ENCODE data around the gene COL4A2.
A peak's percentile ranks its signal among the peaks of the same experiment; 100 is the strongest.

COL4A2 gene

GRCh38 chr13:110304256-110304655, 2.8 kb upstream of the COL4A2 start:
- Histone ChIP-seq H3K4me1 (ENCODE audit: control insufficient read depth, insufficient read depth, low read length) (no peaks in the 10 kb centered on the region), H3K9me3 (ENCODE audit: control insufficient read depth, insufficient read depth, low read depth, low read length) (no peaks in the 10 kb centered on the region), H3K27ac (ENCODE audit: extremely low read depth, low read depth, low read length) (no peak overlapping the region), H3K4me3 (ENCODE audit: low read depth, low read length) (no peak overlapping the region), H3K36me3 (ENCODE audit: control insufficient read depth in 2 of 2, insufficient read depth in 1 of 2, low read length in 2 of 2) (no peaks in the 10 kb centered on the region)
- CTCF ChIA-PET = interaction anchor here (1.2 kb wide), 1 partner anchor 108 kb away, joined by 6 read pairs; no protein-coding TSS in a partner anchor
- POLR2A ChIA-PET = interaction anchor here (4.2 kb wide), 1 partner anchor 44 kb away, joined by 18 read pairs; no protein-coding TSS in a partner anchor
- TF ChIP-seq PRDM1 (tag by site-specific recombination; IDR thresholded peaks at IDR 0.05) (no peak), YY1 (tag by site-specific recombination; IDR thresholded peaks at IDR 0.05) (no peak), ZEB2 (tag by site-specific recombination; IDR thresholded peaks at IDR 0.05) (no peak), ZNF837 (tag by site-specific recombination; IDR thresholded peaks at IDR 0.05) (no peak), TRIM28 (IDR thresholded peaks at IDR 0.05; ENCODE audit: borderline replicate concordance, low read length) (no peak), ZNF585B (tag by site-specific recombination; IDR thresholded peaks at IDR 0.05) (no peak), ZNF10 (tag by site-specific recombination; IDR thresholded peaks at IDR 0.05) (no peak), ZNF354C (tag by site-specific recombination; IDR thresholded peaks at IDR 0.05; ENCODE audit: borderline replicate concordance, low read depth) (no peak), ZNF544 (tag by site-specific recombination; IDR thresholded peaks at IDR 0.05) (no peak)

GRCh38 chr13:110305001-110305400, 2.1 kb upstream of the COL4A2 start:
- no peak overlapping the region for H3K27ac ChIP-seq (ENCODE audit: extremely low read depth, low read depth, low read length)
- TF ChIP-seq ZNF394 (tag by site-specific recombination; IDR thresholded peaks at IDR 0.05; ENCODE audit: borderline replicate concordance) = no peak
- no peak for TF ChIP-seq ZNF266 (tag by site-specific recombination; IDR thresholded peaks at IDR 0.05; ENCODE audit: low read depth)
- TF ChIP-seq ATF2 (tag by site-specific recombination; IDR thresholded peaks at IDR 0.05; ENCODE audit: low read depth) = no peak
- TF ChIP-seq ZNF324 (tag by site-specific recombination; IDR thresholded peaks at IDR 0.05) = no peak
- TF ChIP-seq ZNF211 (tag by site-specific recombination; IDR thresholded peaks at IDR 0.05; ENCODE audit: low read depth) = no peak
- TF ChIP-seq OVOL3 (tag by site-specific recombination; IDR thresholded peaks at IDR 0.05) = no peak
- no peak for TF ChIP-seq ZNF248 (tag by site-specific recombination; IDR thresholded peaks at IDR 0.05)
- POLR2A ChIA-PET = interaction anchor here (4.2 kb wide), 1 partner anchor 43 kb away, joined by 18 read pairs; no protein-coding TSS in a partner anchor
- H3K9me3 ChIP-seq (ENCODE audit: control insufficient read depth, insufficient read depth, low read depth, low read length) = no peaks in the 10 kb centered on the region
- CTCF ChIA-PET = interaction anchor here (1.1 to 1.3 kb wide), 3 partner anchors 66 to 107 kb away, joined by 4 to 6 read pairs (median 5); no protein-coding TSS in a partner anchor
- H3K36me3 ChIP-seq (ENCODE audit: control insufficient read depth in 2 of 2, insufficient read depth in 1 of 2, low read length in 2 of 2) = no peaks in the 10 kb centered on the region; a peak in 1 of 3 replicates
- no peaks in the 10 kb centered on the region for H3K4me1 ChIP-seq (ENCODE audit: control insufficient read depth, insufficient read depth, low read length)
- H3K4me3 ChIP-seq (ENCODE audit: low read depth, low read length) = no peak overlapping the region

DNA sequence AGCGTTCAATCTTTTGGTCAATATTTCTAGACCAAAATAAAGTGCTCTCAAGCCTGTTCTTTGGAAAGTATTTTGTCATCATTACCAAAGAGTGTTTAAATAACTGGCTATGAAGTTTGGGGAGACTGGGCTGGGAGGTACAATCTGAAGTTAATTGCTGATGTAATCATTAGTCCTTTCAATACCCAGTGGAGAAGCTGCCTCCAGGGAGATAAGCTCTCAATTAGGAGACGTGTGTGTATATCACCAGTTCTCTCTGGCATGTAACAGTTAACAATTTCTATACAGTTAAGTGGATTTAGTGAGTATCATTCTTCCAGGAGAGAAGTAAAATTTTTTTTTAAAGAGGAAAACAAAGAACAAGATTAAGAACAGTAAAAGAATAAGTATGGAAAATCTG, 1.5 kb upstream of the COL4A2 start:
- ChIA-PET POLR2A (interaction anchor here (4.0 to 4.2 kb wide), 2 partner anchors 42 to 82 kb away, joined by 18 to 19 read pairs; no protein-coding TSS in a partner anchor), CTCF (interaction anchor here (1.1 to 1.3 kb wide), 2 partner anchors 67 to 106 kb away, joined by 4 to 5 read pairs; no protein-coding TSS in a partner anchor)
- Histone ChIP-seq H3K4me3 (ENCODE audit: low read depth, low read length) (peak overlapping the region; percentile 30), H3K27ac (ENCODE audit: extremely low read depth, low read depth, low read length) (no peak overlapping the region), H3K4me1 (ENCODE audit: control insufficient read depth, insufficient read depth, low read length) (no peaks in the 10 kb centered on the region), H3K9me3 (ENCODE audit: control insufficient read depth, insufficient read depth, low read depth, low read length) (no peaks in the 10 kb centered on the region), H3K36me3 (ENCODE audit: control insufficient read depth in 2 of 2, insufficient read depth in 1 of 2, low read length in 2 of 2) (peaks cover 0 to 1% of the 10 kb centered on the region in 2 experiments; a peak in 2 of 3 replicates)
- TF ChIP-seq ZFHX2 (tag by site-specific recombination; conservative IDR thresholded peaks at IDR 0.05) (no peak), ATF2 (tag by site-specific recombination; IDR thresholded peaks at IDR 0.05; ENCODE audit: low read depth) (0 out of 2 replicates have a peak, but pooled peaks have one; percentile 31), SP3 (tag by site-specific recombination; IDR thresholded peaks at IDR 0.05) (no peak), ZNF394 (tag by site-specific recombination; IDR thresholded peaks at IDR 0.05; ENCODE audit: borderline replicate concordance) (peak; percentile 85), ZNF561 (tag by site-specific recombination; IDR thresholded peaks at IDR 0.05; ENCODE audit: borderline replicate concordance) (no peak), PRDM6 (tag by site-specific recombination; IDR thresholded peaks at IDR 0.05) (0 out of 2 replicates have a peak, but pooled peaks have one; percentile 15)
